NB4 (cell line): ENCODE results near the gene TULP4.

ENCODE experiments used
- CTCF ChIP-seq: IDR thresholded peaks from one replicate; pipeline ENCODE4 v1.5.1; 2012; ENCODE audit warnings: low read depth, low read length
- MAX ChIP-seq: IDR thresholded peaks from 2 replicates; pipeline ENCODE4 v1.6.1; 2011; ENCODE audit warnings: low read depth, low read length

- TF ChIP-seq CTCF, result no peak
- no peak for TF ChIP-seq MAX
Measured at GRCh38 chr6:158492881-158493280, 180.6 kb downstream of the TULP4 start.
